PC-3 (cell line): ENCODE measurements around the gene HAO1. TPM values are rescaled to one million over a fixed set of nuclear protein-coding genes. Genes with fewer than 3 reads are reported as not detected.

Source experiments
- ATAC-seq: fragments of 200-7000 bp; cut with Tn5 transposase; 2 replicates; pipeline ENCODE4 v1.9.1; 2020; ENCODE audit warnings: mild to moderate bottlenecking, moderate library complexity
- BruUV-seq: library from RNA; stranded (reverse); fragments of 400-500 nt; replicated peaks from 2 replicates; lab custom pipeline; 2021; lab: Mats Ljungman, UMichigan
- CTCF ChIA-PET: fragments of 300-600 bp; sonication (Branson Sonifier 250); formaldehyde crosslinking; loops from one replicate; lab custom pipeline; 2022; ENCODE audit warnings: antibody characterized with exemption; lab: Charles Lee
- POLR2A ChIA-PET: fragments of 300-600 bp; sonication (Branson Sonifier 250); formaldehyde crosslinking; loops from one replicate; lab custom pipeline; 2022; ENCODE audit warnings: antibody characterized with exemption; ENCODE audit not compliant: unreplicated experiment; lab: Charles Lee
- DNase-seq: peaks from one replicate; pipeline ENCODE4 v3.0.0-alpha.2; 2015
- H2AFZ ChIP-seq: fragments of 300-600 bp; sonication (generic); 2 replicates; pipeline ENCODE4 v1.6.0; 2016; ENCODE audit warnings: antibody characterized with exemption, low read length
- H3F3A ChIP-seq: fragments of 300-600 bp; sonication (generic); one replicate; pipeline ENCODE4 v1.6.0; 2017; ENCODE audit warnings: antibody characterized with exemption, low read length, control low read depth, mild to moderate bottlenecking; ENCODE audit not compliant: unreplicated experiment
- H3K27ac ChIP-seq: fragments of 300-600 bp; sonication (generic); 2 replicates; pipeline ENCODE4 v1.5.1; 2016; ENCODE audit warnings: mild to moderate bottlenecking, low read length
- H3K27me3 ChIP-seq: fragments of 300-600 bp; sonication (generic); 2 replicates; pipeline ENCODE4 v1.6.1; 2016; ENCODE audit warnings: low read length, mixed read lengths
- H3K36me3 ChIP-seq: fragments of 300-600 bp; sonication (generic); 2 replicates; pipeline ENCODE4 v1.6.1; 2016; ENCODE audit warnings: low read depth, mixed run types, low read length, mixed read lengths
- H3K4me1 ChIP-seq: fragments of 300-600 bp; sonication (generic); 2 replicates; pipeline ENCODE4 v1.5.1; 2016; ENCODE audit warnings: low read length; ENCODE audit not compliant: insufficient read depth
- H3K4me2 ChIP-seq: fragments of 300-600 bp; sonication (generic); 2 replicates; pipeline ENCODE4 v1.6.0; 2016; ENCODE audit warnings: low read length
- H3K4me3 ChIP-seq: fragments of 300-600 bp; sonication (generic); 2 replicates; pipeline ENCODE4 v1.5.1; 2016; ENCODE audit warnings: mild to moderate bottlenecking, low read length, mixed read lengths
- H3K79me2 ChIP-seq: fragments of 300-600 bp; sonication (generic); 2 replicates; pipeline ENCODE4 v1.6.1; 2017; ENCODE audit warnings: low read length, mixed read lengths
- H3K9ac ChIP-seq: fragments of 300-600 bp; sonication (generic); 2 replicates; pipeline ENCODE4 v1.6.0; 2016; ENCODE audit warnings: mild to moderate bottlenecking, low read length
- H3K9me2 ChIP-seq: fragments of 300-600 bp; sonication (generic); replicated peaks from 2 replicates; pipeline ENCODE4 v1.6.1; 2016; ENCODE audit warnings: mixed run types, low read length, mixed read lengths
- H3K9me3 ChIP-seq: fragments of 300-600 bp; sonication (generic); 2 replicates; pipeline ENCODE4 v1.6.1; 2016; ENCODE audit warnings: low read length, mixed read lengths
- H4K20me1 ChIP-seq: fragments of 300-600 bp; sonication (generic); 2 replicates; pipeline ENCODE4 v1.6.1; 2016; ENCODE audit warnings: low read length, mixed read lengths
- EZH2 ChIP-seq: fragments of 300-600 bp; sonication (generic); IDR thresholded peaks from one replicate; pipeline ENCODE4 v1.6.1; 2017; ENCODE audit warnings: antibody characterized with exemption, mild to moderate bottlenecking, low read length; ENCODE audit not compliant: unreplicated experiment
- EZH2phosphoT487 ChIP-seq: fragments of 300-600 bp; sonication (generic); IDR thresholded peaks from 2 replicates; pipeline ENCODE4 v1.6.1; 2018; ENCODE audit warnings: mild to moderate bottlenecking, antibody characterized with exemption, low read length, borderline replicate concordance
- intact Hi-C: fragments of 100-400 bp; cut with micrococcal nuclease; formaldehyde crosslinking; loops from 2 replicates; pipeline ENCODE4 v1.9.0; 2023
- total RNA-seq: library from RNA; depleted of rRNA; stranded (reverse); fragments of >200 nt; gene quantifications from 2 replicates; pipeline ENCODE4 v1.2.3, GENCODE V29; 2014
- TF ChIP-seq, protein P1 (sequence below): fragments of 300-600 bp; sonication (generic); conservative IDR thresholded peaks from 2 replicates; pipeline ENCODE4 v1.5.1; 2017; ENCODE audit warnings: antibody characterized with exemption, low read depth, mild to moderate bottlenecking, low read length

The HAO1 gene
- total RNA-seq, 1 experiment from 2014 or later: 0.33 TPM

DNA sequence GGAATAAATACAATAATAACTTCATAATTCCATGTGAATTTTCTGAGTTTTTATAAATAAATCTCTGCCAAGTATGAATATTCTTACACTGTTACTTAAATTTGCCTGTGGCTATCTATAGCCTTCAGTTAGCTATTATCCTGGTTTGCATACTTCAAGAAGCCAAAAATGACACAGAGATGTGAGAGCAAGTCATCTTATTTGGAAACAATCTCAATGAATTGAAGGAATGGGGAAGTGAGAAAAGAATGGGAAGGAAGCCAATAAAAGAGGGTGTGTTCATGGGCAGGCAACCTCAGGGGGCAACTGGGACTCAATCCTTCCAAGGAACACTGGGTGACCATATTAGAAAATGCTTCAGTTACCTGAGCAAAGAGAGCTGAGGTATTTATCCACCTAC is 9.9 kb downstream of the HAO1 start:
- H3K9me2 ChIP-seq: no peaks in the 10 kb centered on the region
- H3K9ac ChIP-seq: no peak overlapping the region
- peaks cover 12% of the 10 kb centered on the region for H3K4me1 ChIP-seq
- TF ChIP-seq EZH2: no peak
- H3K27ac ChIP-seq: no peak overlapping the region
- H3K9me3 ChIP-seq: no peaks in the 10 kb centered on the region
- intact Hi-C loops: no loop called here
- DNase-seq: no peak
- ChIA-PET CTCF (no interaction called here), POLR2A (no interaction called here)
- no peak for ATAC-seq
- peaks cover 3% of the 10 kb centered on the region; the same call in 1 of the 2 replicates for H3K27me3 ChIP-seq
- H3F3A ChIP-seq: no peaks in the 10 kb centered on the region
- no TSS peak for BruUV-seq
- H3K4me3 ChIP-seq: no peak overlapping the region
- no peaks in the 10 kb centered on the region for H3K79me2 ChIP-seq
- no peaks in the 10 kb centered on the region for H3K36me3 ChIP-seq
- H4K20me1 ChIP-seq: no peaks in the 10 kb centered on the region
- H2AFZ ChIP-seq: no peak overlapping the region
- H3K4me2 ChIP-seq: no peak overlapping the region

GRCh38 chr20:7926767-7927166 is 13.5 kb downstream of the HAO1 start:
- peak overlapping the region; percentile 40 for H3K9ac ChIP-seq
- H3K4me3 ChIP-seq: no peak overlapping the region
- H3K79me2 ChIP-seq: no peaks in the 10 kb centered on the region
- no peaks in the 10 kb centered on the region for H3K9me2 ChIP-seq
- peaks cover 27% of the 10 kb centered on the region for H3K4me1 ChIP-seq
- no peaks in the 10 kb centered on the region for H3K36me3 ChIP-seq
- peak; percentile 67 for DNase-seq
- TF ChIP-seq EZH2: no peak
- TF ChIP-seq, protein P1, sequence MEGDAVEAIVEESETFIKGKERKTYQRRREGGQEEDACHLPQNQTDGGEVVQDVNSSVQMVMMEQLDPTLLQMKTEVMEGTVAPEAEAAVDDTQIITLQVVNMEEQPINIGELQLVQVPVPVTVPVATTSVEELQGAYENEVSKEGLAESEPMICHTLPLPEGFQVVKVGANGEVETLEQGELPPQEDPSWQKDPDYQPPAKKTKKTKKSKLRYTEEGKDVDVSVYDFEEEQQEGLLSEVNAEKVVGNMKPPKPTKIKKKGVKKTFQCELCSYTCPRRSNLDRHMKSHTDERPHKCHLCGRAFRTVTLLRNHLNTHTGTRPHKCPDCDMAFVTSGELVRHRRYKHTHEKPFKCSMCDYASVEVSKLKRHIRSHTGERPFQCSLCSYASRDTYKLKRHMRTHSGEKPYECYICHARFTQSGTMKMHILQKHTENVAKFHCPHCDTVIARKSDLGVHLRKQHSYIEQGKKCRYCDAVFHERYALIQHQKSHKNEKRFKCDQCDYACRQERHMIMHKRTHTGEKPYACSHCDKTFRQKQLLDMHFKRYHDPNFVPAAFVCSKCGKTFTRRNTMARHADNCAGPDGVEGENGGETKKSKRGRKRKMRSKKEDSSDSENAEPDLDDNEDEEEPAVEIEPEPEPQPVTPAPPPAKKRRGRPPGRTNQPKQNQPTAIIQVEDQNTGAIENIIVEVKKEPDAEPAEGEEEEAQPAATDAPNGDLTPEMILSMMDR: peak; percentile 92
- ChIA-PET CTCF (interaction anchor here (0.7 to 1.0 kb wide), 3 partner anchors 65 to 205 kb away, joined by 3 to 5 read pairs (median 4); no protein-coding TSS in a partner anchor), POLR2A (no interaction called here)
- intact Hi-C loops: loop anchor here (2.0 to 5.0 kb wide), 4 partner anchors 68 to 1784 kb away; no protein-coding TSS in a partner anchor
- H3K9me3 ChIP-seq: no peaks in the 10 kb centered on the region
- peak overlapping the region; percentile 50 for H3K27ac ChIP-seq
- BruUV-seq: no TSS peak
- H4K20me1 ChIP-seq: no peaks in the 10 kb centered on the region
- H3F3A ChIP-seq: no peaks in the 10 kb centered on the region
- no peak overlapping the region for H3K4me2 ChIP-seq
- H2AFZ ChIP-seq: peak overlapping the region; percentile 2; the same call in 1 of the 2 replicates
- no peak; the same call in 1 of the 2 replicates for ATAC-seq
- H3K27me3 ChIP-seq: no peaks in the 10 kb centered on the region

DNA sequence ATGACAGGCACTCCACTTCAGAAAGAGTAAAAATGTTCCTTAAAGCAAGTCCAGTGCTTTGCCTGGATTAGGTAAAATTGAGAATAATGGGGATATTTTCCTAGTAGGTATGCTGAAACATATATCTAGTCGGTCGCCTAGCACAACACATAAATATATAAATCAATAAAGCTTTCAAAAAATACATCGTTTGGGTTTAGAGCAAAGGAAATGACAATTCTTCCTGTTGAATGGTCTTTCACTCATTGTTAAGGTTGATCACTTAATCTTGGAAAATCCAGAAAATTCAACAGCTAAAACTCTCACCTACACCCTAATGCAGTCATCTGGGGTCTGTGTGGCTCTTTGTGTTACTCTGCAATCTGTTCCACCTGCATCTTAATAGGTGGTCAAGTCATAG is 13.9 kb downstream of the HAO1 start:
- Histone ChIP-seq H3K9ac (peak overlapping the region; percentile 40), H3K4me3 (no peak overlapping the region)
- no TSS peak for BruUV-seq

More for the DNA sequence above, 13.9 kb downstream of the HAO1 start:
- H2AFZ ChIP-seq: peak overlapping the region; percentile 2; the same call in 1 of the 2 replicates
- no peak for TF ChIP-seq EZH2
- TF ChIP-seq, protein P1: no peak
- TF ChIP-seq EZH2phosphoT487: no peak
- ATAC-seq (no peak), DNase-seq (no peak)
- intact Hi-C loops: loop anchor here (2.0 to 5.0 kb wide), 4 partner anchors 68 to 1784 kb away; no protein-coding TSS in a partner anchor
- H3K4me2 ChIP-seq: no peak overlapping the region
- H3K4me1 ChIP-seq: peaks cover 27% of the 10 kb centered on the region
- POLR2A ChIA-PET: no interaction called here
- H3K79me2 ChIP-seq: no peaks in the 10 kb centered on the region
- H3F3A ChIP-seq: no peaks in the 10 kb centered on the region
- no peaks in the 10 kb centered on the region for H3K36me3 ChIP-seq
- no peaks in the 10 kb centered on the region for H4K20me1 ChIP-seq
- CTCF ChIA-PET: interaction anchor here (0.5 to 1.0 kb wide), 4 partner anchors 61 to 409 kb away, joined by 3 to 4 read pairs (median 4); no protein-coding TSS in a partner anchor
- H3K9me2 ChIP-seq: no peaks in the 10 kb centered on the region
- peak overlapping the region; percentile 50 for H3K27ac ChIP-seq
- no peaks in the 10 kb centered on the region for H3K9me3 ChIP-seq
- H3K27me3 ChIP-seq: no peaks in the 10 kb centered on the region
